ENCODE results near the gene LRIG1.

- no peak for TF ChIP-seq POLR2A (IDR thresholded peaks at IDR 0.05)
- TF ChIP-seq CTCF (IDR thresholded peaks at IDR 0.05) = no peak
- no peak for TF ChIP-seq POLR2AphosphoS5 (IDR thresholded peaks at IDR 0.05)
Observed at GRCh38 chr3:66390013-66390412, 110.8 kb downstream of the LRIG1 start.

Measured in breast epithelium (tissue), 3 donors.